IPS-NIHi7 (cell line): Measurements from ENCODE around the gene INSR.
"Not testable (repeated sequence)": the region's sequence is repeated elsewhere in the genome, so short reads cannot be mapped to it uniquely, and the experiment has no call there.

Source experiments
- DNase-seq: peaks from one replicate; pipeline ENCODE4 v3.0.0; 2012; ENCODE audit warnings: mixed read lengths; ENCODE audit errors: extremely low spot score

The INSR gene

DNA sequence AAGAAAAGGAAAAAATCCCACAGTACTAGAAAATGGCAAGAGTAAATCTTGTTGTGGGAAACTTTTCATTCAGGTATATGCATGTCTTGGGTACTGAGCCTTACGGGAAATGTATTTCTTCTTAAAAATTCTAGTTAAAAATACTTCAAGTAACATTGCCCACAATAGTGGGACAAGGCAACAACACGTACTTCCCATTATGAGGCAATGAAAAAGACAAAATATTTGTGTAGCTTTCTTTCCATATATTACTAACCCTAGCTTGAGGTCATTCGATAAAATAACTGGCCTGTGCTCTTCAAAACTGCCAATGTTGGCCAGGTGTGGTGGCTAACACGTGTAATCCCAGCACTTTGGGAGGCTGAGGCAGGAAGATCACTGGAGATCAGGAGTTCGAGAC lies 99.2 kb downstream of the INSR start:
- no peak for DNase-seq

DNA sequence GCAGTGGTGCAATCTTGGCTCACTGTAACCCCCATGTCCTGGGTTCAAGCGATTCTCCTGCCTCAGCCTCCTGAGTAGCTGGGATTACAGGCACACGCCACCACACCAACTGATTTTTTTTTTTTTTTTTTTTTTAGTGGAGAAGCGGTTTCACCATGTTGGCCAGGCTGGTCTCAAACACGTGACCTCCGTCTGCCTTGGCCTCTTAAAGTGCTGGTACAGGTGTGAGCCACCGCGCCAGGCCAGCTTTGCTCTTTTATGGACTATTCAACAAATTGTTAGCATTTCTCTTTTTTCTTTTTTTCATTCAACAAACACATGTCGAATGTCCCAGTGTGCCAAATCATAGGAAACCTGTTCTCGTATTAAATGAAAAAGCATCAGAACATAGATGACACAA lies 99.6 kb downstream of the INSR start:
- no peak for DNase-seq

DNA sequence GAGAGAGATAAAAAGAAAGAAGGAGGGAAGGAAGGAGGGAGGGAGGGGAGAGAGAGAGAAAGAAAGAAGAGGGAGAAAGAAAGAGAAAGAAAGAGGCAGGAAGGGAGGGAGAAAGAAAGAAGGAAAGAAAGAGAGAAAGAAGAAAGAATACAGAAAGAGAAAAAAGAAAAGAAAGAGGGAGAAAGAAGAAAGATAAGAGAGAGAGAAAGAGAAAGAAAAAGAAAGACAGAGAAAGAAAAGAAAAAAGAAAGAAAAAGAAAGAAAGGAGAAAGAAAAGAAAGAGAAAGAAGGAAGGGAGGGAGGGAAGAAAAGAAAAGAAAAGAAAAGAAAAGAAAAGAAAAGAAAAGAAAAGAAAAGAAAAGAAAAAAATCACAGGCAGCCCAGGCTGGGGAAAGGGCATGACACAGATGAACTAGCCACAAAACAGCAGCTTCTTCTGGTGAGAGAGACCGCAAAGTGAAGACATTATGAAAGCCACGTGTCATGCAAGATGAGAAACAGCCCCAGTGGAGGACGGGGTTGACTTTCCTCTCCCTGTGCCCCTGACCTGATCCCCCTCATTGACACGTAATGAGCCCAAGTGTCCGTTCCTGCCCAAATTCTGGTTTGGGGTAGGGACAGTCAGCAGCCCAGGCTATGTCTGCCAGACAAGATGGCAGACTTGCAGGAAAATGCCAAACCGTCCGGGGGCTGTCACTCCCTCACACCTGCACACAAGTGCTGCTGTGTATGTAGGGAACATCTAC lies 102.1 kb downstream of the INSR start:
- DNase-seq = no peak

DNA sequence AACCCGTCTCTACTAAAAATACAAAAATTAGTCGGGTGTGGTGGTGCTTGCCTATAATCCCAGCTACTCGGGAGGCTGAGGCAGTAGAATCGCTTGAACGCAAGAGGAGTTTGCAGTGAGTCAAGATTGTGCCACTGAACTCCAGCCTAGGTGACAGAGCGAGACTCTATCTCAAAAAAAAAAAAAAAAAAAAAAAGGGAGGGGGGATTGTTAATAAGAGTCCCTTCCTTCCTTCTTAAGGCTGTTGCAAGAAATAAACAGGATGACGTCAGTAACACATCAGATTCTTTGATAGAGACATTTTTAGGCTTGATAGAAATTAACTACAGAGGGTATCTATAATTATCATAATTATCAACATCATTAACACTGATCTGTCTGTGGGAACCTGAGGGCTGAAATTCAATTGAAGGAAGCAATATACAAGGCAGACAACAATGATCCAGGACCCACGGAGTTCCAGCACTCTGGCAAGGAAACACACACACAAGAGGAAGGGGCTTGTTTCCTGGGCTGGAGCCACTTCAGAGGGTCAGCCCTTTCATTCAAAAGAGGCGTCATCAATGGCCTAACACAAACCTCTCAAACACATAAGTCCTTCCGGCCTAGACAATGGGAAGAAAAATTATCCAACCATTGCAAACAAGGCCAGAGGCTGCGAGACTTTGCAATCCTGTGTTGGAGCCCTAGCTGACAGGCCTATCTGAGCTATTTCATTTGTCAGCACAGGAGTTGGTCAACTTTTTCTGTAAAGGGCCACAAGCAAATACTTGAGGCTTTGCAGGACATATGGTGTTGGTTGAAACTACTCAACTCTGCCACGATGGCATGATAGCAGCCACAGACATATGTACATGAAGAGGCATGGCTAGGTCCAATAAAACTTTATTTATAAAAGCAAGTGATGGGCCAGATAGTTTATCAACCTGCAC lies 105.2 kb downstream of the INSR start:
- DNase-seq = no peak

DNA sequence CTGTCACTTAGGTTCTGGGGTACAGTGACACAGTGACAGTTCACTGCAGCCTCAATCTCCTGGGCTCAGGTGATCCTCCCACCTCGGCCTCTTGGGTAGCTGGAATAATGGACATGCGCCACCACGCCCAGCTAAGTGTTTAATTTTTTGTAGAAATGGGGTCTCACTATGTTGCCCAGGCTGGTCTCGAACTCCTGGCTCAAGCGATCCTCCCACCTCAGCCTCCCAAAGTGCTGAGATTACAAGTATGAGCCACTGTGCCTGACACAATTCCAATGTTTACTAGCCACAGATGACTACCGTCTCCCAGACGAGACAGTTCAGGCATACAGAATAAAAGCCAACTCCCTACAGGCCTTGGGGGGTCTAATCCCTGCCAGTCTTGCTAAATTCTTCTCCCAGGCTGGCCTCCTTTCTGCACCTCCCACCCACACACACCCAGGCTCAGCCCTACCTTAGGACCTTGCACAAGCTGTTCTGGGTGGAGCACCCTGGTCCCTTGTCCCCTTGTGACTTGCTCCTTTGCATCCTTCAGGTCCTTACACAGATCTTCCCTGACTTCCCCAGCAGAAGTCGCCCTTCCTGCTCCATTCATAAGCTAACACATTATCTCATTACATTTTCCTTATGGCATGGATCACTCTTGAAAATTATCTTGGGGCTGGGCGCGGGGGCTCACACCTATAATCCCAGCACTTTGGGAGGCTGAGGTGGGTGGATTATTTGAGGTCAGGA lies 106.4 kb downstream of the INSR start:
- DNase-seq = no peak

DNA sequence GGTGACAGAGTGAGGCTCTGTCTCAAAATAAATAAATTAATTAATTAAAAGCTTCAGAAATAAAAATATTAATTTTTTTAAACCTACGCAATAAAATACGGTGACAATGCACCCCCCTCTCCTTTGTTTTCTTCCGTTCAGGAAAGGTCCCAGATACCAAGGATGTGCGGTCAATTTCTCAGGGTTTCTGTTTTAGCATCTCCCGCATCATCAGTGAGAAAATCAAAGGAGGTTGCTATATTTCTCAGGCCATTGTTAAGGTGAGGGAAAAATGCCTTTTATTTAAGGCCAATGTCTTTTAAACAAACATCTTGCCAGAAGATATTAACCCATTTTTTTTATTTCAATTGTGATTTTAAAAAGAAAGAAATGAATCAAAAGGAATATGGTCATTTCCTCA lies 111.7 kb downstream of the INSR start:
- no peak for DNase-seq

DNA sequence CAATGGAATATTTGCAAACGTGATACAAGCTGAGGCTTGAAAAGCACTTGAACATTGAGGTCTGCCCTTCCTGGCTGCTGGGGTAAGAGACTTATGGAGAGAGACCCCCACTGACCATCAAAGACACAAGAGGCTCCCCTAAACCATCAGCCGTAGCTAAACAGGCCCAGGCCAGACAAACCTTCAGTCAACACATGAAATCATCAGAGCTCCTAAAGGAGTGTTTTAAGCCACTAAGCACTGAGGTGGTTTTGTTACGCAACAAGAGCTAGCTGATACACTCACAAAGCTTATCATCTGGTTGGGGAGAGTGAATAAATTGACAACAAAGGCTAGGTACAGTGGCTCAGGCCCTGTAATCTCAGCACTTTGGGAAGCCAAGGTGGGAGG lies 114.3 kb downstream of the INSR start:
- no peak for DNase-seq

DNA sequence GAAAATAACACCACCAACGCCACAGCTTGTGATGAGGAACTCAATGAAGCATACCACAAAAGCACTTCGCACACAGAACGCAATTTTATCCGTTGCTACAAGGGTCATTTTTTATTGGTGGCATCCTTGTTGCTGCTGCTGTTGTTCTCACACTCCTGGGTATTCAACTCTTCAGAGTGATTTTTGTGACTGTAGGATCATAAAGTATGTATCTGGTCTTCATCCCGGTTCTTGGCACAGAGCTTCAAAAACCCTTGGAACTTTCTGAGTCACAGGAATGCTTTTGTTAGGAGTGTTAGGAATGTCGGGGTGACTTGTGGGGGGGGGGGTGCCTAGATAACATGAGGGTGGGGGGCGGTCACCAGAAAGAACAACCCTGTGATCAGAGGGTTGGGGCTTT lies 116.3 kb downstream of the INSR start:
- no peak for DNase-seq

DNA sequence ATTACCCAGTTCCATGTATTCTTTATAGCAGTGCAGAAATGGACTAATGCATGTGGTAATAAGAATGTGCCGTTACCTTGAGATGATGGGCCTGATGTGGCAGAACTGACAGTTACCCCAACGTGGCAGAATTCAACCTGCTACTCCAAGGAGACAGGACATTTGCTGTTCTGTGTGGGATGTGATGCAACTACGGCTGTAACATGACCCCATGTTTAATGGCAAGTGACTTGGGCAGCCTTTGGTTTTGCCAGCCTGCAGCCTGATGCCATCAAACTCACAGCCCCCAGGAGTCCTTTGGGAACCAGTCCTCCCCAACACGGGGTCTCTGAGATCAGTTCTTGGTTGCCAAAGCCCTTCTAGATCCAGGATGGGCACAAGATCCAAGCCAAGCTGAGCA lies 117.4 kb downstream of the INSR start:
- DNase-seq = no peak

DNA sequence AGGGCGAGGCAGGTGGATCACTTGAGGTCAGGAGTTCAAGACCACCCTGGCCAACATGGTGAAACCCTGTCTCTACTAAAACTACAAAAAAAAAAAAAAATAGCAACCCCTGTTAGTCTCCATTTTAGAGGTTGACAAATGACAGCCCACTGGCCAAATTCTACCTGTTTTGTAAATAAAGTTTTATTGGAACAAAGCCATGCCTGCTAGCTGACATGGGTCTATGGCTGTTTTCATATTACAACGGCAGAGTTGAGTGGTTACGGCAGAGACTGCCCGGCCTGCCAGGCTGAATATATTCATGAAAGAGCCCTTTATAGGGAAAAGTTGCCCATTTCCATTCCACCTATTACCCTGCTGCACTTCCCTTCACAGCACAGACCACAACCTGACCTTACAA lies 121.4 kb downstream of the INSR start:
- no peak for DNase-seq

DNA sequence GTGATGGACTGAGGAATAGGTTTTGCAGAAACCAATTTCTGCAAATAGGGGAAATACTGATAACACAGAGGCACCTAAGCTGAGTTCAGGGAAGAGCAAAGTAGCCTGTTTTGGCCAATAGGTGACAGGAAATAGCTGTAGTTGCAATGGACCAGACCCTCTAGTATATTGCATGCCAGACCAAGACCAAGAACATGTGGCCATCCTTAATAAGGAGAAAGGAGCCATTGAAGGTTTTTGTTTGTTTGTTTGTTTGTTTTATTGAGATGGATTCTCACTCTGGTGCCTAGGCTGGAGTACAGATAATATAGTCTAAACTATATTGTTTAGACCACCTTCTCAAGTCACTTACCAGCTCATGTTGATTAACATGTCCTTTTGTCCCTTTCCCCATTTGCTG lies 123.2 kb downstream of the INSR start:
- DNase-seq = no peak

DNA sequence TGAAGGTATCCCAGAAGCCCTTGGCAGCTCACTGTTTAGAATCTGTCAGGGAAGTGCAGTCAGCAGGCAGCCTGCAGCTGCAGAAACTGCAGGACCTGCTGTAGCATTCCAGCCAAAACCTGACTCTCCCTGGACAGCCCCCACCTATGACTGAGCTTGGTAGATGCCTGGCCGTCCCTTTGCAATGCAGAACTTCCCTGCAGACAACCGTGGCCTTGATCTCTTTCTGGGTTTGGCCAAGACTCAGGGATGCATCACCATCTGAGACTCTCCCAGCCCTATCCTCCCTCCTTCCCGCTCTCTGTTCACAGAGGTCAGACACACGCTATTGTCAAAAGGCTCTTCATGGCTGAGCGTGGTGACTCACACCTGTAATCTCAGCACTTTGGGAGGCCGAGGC lies 125.3 kb downstream of the INSR start:
- DNase-seq = no peak

DNA sequence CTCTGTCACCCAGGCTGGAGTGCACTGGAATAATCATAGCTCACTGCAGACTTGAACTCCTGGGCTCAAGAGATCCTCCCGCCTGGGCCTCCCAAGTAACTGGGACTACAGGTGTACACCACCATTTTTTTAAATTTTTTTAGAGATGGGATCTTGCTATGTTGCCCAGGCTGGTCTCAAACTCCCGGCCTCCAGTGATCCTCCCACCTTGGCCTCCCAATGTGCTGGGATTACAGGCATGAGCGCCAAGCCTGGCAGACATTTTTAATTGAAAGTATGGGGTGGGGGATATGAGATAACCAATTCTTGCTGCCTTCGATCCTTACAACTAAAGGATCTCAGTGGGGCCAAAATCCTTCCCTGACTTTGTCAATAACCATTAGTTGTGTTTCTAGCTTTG lies 132.9 kb downstream of the INSR start:
- no peak for DNase-seq

DNA sequence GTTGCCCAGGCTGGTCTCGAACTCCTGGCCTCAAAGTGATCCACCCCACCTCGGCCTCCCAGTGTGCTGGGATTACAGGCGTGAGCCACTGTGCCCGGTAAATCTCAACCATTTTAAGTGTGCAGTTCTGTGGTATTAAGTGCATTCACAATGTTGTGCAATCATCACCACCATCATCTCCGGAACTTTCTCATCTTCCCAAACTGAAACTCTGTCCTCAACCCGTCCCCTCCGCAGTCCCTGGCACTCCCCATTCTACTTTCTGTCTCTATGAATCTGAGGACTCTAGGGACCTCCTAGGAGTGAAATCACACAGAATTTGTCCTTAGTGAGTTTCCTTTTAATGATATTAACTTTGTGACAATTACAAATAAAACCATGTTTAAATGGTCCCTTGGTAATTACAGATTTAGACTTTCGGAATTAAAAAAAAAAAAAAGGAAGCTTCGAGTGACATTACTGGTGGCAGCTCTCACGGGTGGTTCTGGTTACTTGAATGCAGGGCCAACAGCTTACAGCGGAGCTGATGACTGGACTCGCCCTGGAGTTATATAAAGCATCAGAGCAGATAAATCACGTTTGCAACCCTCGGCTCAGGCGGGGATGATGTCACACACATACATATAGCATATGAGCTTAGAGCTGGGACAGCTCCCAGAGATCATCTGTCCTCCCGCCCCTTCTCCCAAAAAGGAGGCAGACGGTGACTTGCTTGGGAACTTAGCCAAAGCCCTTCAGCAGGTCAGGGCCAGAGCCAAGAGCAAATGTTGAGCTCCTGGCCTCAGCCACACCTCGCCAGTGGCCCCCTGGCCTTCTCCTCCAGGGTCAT lies 134.9 kb downstream of the INSR start:
- DNase-seq = no peak

DNA sequence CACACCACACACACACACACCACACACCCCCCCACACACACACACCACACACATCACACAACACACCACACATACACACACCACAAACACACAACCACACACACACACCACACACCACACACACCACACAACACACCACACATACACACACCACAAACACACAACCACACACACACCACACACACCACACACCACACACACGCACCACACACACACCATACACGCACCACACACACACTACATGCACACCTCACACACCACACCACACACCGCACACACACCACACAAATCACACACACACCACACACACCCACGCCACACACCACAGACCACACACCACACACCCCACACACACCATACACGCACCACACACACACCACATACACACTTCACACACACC lies 141.2 kb downstream of the INSR start:
- DNase-seq = no peak

DNA sequence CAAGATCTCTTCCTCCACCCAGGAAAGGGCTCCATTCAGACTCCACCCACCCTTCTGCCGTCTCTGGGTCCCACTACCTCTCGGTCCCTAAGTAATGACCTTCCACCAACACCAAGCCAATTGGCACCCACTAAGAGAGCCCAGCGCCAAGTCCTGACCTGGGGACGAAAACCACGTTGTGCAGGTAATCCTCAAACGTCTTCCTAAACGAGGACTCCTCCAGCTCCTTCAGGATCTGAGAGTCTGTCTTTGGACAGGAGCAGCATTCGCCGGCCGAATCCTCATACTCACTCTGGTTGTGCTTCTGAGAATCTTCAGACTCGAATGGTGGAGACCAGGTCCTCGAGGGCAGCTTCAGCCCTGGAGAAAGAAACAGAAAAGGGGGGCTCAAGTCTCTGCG lies 141.6 kb downstream of the INSR start:
- DNase-seq = no peak

DNA sequence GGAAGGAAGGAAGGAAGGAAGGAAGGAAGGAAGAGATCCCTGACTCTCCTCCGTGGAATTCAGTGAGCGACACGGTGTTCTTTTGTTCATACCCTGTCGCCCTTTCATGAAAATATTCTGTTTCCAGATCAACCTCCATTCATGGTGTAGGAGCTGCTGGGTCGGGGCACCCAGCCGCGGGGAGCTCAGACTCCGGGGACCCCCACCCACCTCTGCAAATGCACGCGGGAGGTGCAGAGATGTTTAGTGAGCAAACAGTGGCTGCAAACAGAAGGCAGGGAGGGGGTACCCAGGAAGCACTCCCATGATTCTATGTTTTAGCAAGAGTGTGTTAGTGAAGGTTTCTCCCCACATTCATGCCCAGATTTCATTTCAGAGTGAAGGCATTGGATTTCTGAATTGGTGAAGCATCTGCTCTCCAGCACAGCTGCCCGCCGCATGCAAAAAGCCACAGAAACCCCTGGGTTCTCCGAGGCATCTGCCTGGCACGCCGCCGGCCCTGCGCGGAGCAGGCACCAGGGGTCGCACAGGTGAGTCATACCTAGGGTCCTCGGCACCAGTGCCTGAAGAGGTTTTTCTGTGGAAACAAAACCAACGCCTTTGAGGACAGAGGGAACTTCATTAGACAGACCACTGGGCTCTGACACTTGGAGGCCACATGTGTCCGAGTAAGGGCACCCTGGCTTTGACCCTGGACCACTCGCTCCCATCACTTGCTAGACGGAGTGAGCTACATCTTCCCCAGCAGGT lies 144.1 kb downstream of the INSR start:
- no peak for DNase-seq

DNA sequence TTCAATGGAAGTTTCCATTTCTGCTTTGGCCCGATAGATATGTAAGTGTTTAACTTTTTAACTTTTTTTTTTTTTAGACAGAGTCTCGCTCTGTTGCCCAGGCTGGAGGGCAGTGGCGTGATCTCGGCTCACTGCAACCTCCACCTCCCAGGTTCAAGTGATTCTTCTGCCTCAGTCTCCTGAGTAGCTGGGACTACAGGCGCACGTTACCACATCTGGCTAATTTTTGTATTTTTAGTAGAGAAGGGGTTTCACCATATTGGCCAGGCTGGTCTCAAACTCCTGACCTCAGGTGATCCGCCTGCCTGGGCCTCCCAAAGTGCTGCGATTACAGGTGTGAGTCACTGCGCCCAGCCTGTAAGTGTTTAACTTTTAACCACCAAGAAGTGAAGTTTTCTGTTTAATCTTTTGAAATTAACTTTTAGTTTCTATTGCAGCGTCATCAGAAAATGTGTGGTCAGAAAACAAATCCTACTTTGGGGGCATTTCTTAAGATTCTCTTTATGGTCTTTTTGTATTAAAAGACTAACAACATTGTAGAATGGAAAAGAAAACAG lies 147.0 kb downstream of the INSR start:
- DNase-seq = not testable (repeated sequence)

DNA sequence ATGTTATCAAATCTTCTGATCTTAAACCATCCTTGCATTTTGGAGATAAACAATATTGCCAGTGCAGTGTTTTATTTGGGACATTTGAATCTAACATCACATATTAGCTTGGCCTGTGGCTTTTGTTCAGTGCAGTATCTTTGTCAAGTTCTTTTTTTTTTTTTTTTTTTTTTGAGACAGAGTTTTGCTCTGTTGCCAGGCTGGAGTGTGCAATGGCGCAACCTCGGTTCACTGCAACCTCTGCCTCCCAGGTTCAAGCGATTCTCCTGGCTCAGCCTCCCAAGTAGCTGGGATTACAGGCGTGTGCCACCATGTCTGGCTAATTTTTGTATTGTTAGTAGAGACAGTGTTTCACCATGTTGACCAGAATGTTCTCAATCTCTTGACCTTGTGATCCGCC lies 148.1 kb downstream of the INSR start:
- DNase-seq = not testable (repeated sequence)

DNA sequence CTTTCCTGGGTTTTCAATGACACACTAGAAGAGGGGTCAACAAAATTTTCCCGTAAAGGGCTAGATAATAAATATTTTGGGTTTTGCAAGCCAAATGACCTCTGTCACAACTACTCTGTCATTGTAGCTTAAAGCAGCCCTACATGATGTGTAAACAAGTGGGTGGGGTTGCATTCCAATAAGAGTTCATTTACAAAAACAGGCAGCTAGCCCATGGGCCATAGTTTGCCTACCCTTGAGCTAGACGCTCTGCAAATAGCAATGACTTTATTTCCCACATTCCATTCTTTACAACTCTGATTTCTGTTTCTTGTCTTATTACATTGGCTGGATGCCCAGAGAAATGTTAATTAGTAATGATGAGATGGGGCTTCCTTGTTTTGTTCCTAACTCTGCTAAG lies 148.7 kb downstream of the INSR start:
- DNase-seq = no peak

DNA sequence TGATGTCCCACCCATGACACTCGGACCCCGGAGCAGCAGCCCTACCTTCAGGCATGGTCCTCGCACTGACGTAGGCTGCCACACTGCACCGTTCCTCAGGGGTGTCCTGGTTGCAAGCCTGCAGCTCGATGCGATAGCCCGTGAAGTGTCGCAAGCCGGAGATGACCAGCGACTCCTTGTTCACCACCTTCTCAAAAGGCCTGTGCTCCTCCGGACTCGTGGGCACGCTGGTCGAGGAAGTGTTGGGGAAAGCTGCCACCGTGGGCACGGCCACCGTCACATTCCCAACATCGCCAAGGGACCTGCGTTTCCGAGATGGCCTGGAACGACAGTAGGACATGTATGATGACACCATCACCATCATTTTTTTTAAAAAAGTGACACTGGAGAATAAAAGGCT lies 151.4 kb downstream of the INSR start:
- DNase-seq = no peak
